K562 (cell line): ENCODE data around the gene HP1BP3. TPM values are rescaled to one million over a fixed set of nuclear protein-coding genes. Genes with fewer than 3 reads are reported as not detected.

Experiments used
- ARNT ChIP-seq, 2 experiments: fragments of 450-650 bp; IDR thresholded peaks; 2 replicates each; pipeline ENCODE4 v1.6.1; 2016; ENCODE audit warnings: mild to moderate bottlenecking in 1 of 2
- BHLHE40 ChIP-seq: IDR thresholded peaks from 2 replicates; pipeline ENCODE4 v1.6.1; 2011; ENCODE audit warnings: low read length, improper control_type of control experiment
- CAMTA2 ChIP-seq: fragments of 250-450 bp; sonication (Bioruptor Pico); conservative IDR thresholded peaks from 2 replicates; pipeline ENCODE4 v1.5.1; 2022
- CREBBP ChIP-seq: IDR thresholded peaks from one replicate; pipeline ENCODE4 v1.6.1; 2012; ENCODE audit warnings: low read depth, mild to moderate bottlenecking, control low read depth, inconsistent platforms, low read length
- GATA2 ChIP-seq: sonication (generic); formaldehyde crosslinking; IDR thresholded peaks from 2 replicates; pipeline ENCODE4 v1.4.0; 2020; ENCODE audit warnings: mild to moderate bottlenecking, missing genetic modification reagents
- KDM4B ChIP-seq, 2 experiments: fragments of 450-650 bp in 1 of 2; sonication (generic) in 1 of 2; IDR thresholded peaks; 2 replicates each; pipeline ENCODE4 v1.6.1; 2016 to 2017; ENCODE audit warnings: borderline replicate concordance in 2 of 2, antibody characterized with exemption in 1 of 2, low read depth in 1 of 2, mild to moderate bottlenecking in 1 of 2
- L3MBTL2 ChIP-seq: fragments of 450-650 bp; IDR thresholded peaks from 2 replicates; pipeline ENCODE4 v1.6.1; 2016; ENCODE audit warnings: mild to moderate bottlenecking, moderate library complexity
- MYC ChIP-seq, 2 experiments: fragments of 250-450 bp in 1 of 2; sonication (Bioruptor Pico) in 1 of 2; IDR thresholded peaks; 2 replicates each; pipeline versions ENCODE4 v1.5.1 to v1.6.1; 2012 to 2021; ENCODE audit warnings: low read depth in 2 of 2, borderline replicate concordance in 1 of 2, improper control_type of control experiment in 1 of 2, low read length in 1 of 2, mild to moderate bottlenecking in 1 of 2, moderate library complexity in 1 of 2
- NR4A1 ChIP-seq, 2 experiments: fragments of 250-450 bp in 1 of 2; fragments of 450-650 bp in 1 of 2; sonication (Bioruptor Pico) in 1 of 2; IDR thresholded peaks; 2 replicates each; pipeline versions ENCODE4 v1.4.0 to v1.6.1; 2016 to 2020; ENCODE audit warnings: mild to moderate bottlenecking in 2 of 2, missing compliant biosample characterization in 1 of 2, missing genetic modification characterization in 1 of 2, moderate library complexity in 1 of 2
- NUFIP1 ChIP-seq: fragments of 450-650 bp; IDR thresholded peaks from 2 replicates; pipeline ENCODE4 v1.6.1; 2018; ENCODE audit not compliant: partially characterized antibody
- POLR2A ChIP-seq: fragments of 450-650 bp; conservative IDR thresholded peaks from 2 replicates; pipeline ENCODE4 v1.6.1; 2016
- RBBP5 ChIP-seq: fragments of 200-600 bp; sonication (generic); IDR thresholded peaks from 2 replicates; pipeline ENCODE4 v1.6.1; 2012; ENCODE audit warnings: borderline replicate concordance, mild to moderate bottlenecking, low read length, control low read depth, inconsistent platforms; ENCODE audit not compliant: insufficient read depth, poor library complexity, severe bottlenecking
- TCFL5 ChIP-seq: fragments of 250-450 bp; sonication (Bioruptor Pico); conservative IDR thresholded peaks from 2 replicates; pipeline ENCODE4 v1.6.1; 2021; ENCODE audit warnings: mild to moderate bottlenecking, moderate library complexity, matching md5 sums
- ZFP30 ChIP-seq: fragments of 250-450 bp; sonication (Bioruptor Pico); IDR thresholded peaks from 2 replicates; pipeline ENCODE4 v1.8.0; 2022; ENCODE audit warnings: moderate library complexity, mild to moderate bottlenecking, inconsistent platforms, borderline replicate concordance
- ZNF274 ChIP-seq: IDR thresholded peaks from 2 replicates; pipeline ENCODE4 v1.6.1; 2011; ENCODE audit warnings: low read depth, mild to moderate bottlenecking, low read length, moderate library complexity, borderline replicate concordance
- ZNF384 ChIP-seq: IDR thresholded peaks from 2 replicates; pipeline ENCODE4 v1.6.1; 2012; ENCODE audit warnings: low read depth, low read length, improper control_type of control experiment
- polyA plus RNA-seq, 8 experiments: library from polyadenylated mRNA; depleted of rRNA in 4 of 8; stranded (reverse) in 5 of 8; unstranded in 3 of 8; fragments of >200 nt; fragmentation: Nextera tagmentation in 2 of 8; fragmentation: Illumina TruSeq in 1 of 8; extraction: Ambion mirVana in 2 of 8; extraction: Trizol in 1 of 8; gene quantifications; 2 replicates each; pipeline versions ENCODE4 v1.2.1 to v1.2.3, GENCODE V29; 2011 to 2014; ENCODE audit warnings: inconsistent platforms in 1 of 8, missing spikeins in 1 of 8
- total RNA-seq, 7 experiments: library from RNA; depleted of rRNA in 6 of 7; stranded (reverse); fragments of >200 nt in 6 of 7; fragmentation: Illumina TruSeq in 2 of 7; extraction: Trizol in 2 of 7; gene quantifications; 2 replicates each; pipeline versions ENCODE4 v1.2.1 to v1.2.3, GENCODE V29; 2011 to 2021; ENCODE audit warnings: low replicate concordance in 1 of 7
- TF ChIP-seq, protein P1 (sequence below), 3 experiments: fragments of 200-800 bp in 1 of 3; fragments of 250-450 bp in 1 of 3; fragments of 450-650 bp in 1 of 3; sonication (Bioruptor Pico) in 1 of 3; sonication (Bioruptor generic) in 1 of 3; formaldehyde crosslinking in 1 of 3; IDR thresholded peaks; 2 replicates each; pipeline versions ENCODE4 v1.6.1 to v1.8.0; 2016 to 2022; ENCODE audit warnings: mild to moderate bottlenecking in 2 of 3, missing genetic modification characterization in 2 of 3, missing compliant biosample characterization in 1 of 3, moderate library complexity in 1 of 3
- TF ChIP-seq, protein P2 (sequence below): fragments of 450-650 bp; IDR thresholded peaks from 2 replicates; pipeline ENCODE4 v1.7.0; 2016; ENCODE audit warnings: borderline replicate concordance
- TF ChIP-seq, protein P3 (sequence below), 2 experiments: fragments of 200-800 bp in 1 of 2; sonication (Bioruptor generic) in 1 of 2; sonication (generic) in 1 of 2; formaldehyde crosslinking in 1 of 2; IDR thresholded peaks in 1 of 2; conservative IDR thresholded peaks in 1 of 2; 2 replicates each; pipeline versions ENCODE4 v1.5.0 to v1.6.1; 2016 to 2020; ENCODE audit warnings: missing compliant biosample characterization in 1 of 2, missing genetic modification characterization in 1 of 2, missing genetic modification reagents in 1 of 2

HP1BP3 gene
- total and polyA plus RNA-seq, 9 of the 15 experiments (the other 6 are each of a cell fraction or from before 2014, with no cell fraction given) = 57.3 to 513 (median 240) TPM

DNA sequence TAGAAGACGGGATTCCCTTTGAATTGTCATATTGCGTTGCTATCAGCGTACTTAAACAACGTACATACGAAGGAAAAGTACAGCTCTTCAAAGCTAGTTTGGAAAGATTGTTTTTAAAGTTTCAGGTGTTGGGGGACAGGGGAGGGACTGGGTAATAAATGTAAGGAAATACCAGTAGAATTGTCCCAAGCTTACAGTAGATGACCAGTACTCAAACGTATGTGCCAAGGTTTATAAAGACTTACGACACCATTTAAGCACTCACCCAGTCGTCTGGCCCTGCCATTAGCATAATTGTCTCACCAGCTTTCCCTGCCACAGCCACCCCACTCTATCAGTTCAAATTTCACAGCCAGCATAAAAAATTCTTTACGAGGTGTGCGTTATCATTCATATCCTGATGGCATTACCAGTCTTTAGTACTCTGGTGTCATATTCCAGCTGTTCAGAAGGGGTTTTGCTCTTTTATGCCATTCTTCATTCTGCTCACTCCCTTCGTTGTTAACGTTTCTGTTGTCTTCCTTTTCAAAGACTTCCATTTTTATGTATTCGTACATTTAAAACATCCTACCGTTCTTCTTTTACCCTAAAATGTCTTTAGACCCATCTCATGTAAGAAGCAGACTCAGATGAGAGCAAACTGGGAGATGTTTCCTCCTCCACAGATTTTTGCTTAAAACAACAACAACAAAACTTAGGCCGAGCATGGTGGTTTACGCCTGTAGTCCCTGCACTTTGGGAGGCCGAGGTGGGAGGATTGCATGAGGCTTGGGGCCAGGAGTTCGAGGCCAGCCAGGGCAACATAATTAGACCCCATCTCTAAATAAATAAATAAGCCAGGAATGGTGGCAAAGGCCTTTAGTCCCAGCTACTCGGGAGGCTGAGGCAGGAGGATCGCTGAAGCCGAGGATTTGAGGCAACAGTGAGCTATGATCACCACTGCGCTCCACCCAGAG lies 1.0 kb upstream of the HP1BP3 start (continued):
- TF ChIP-seq, protein P1, sequence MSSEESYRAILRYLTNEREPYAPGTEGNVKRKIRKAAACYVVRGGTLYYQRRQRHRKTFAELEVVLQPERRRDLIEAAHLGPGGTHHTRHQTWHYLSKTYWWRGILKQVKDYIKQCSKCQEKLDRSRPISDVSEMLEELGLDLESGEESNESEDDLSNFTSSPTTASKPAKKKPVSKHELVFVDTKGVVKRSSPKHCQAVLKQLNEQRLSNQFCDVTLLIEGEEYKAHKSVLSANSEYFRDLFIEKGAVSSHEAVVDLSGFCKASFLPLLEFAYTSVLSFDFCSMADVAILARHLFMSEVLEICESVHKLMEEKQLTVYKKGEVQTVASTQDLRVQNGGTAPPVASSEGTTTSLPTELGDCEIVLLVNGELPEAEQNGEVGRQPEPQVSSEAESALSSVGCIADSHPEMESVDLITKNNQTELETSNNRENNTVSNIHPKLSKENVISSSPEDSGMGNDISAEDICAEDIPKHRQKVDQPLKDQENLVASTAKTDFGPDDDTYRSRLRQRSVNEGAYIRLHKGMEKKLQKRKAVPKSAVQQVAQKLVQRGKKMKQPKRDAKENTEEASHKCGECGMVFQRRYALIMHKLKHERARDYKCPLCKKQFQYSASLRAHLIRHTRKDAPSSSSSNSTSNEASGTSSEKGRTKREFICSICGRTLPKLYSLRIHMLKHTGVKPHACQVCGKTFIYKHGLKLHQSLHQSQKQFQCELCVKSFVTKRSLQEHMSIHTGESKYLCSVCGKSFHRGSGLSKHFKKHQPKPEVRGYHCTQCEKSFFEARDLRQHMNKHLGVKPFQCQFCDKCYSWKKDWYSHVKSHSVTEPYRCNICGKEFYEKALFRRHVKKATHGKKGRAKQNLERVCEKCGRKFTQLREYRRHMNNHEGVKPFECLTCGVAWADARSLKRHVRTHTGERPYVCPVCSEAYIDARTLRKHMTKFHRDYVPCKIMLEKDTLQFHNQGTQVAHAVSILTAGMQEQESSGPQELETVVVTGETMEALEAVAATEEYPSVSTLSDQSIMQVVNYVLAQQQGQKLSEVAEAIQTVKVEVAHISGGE (CRISPR knock-in tag; IDR thresholded peaks at IDR 0.05) = no peak
- no peak for TF ChIP-seq POLR2A
- 0 out of 4 replicates have a peak, but pooled peaks of 1 of the 2 experiments have one; percentile 35 for TF ChIP-seq ARNT (IDR thresholded peaks at IDR 0.05)
- TF ChIP-seq NR4A1 (CRISPR knock-in tag; IDR thresholded peaks at IDR 0.05) = no peak
- no peak for TF ChIP-seq NR4A1 (tag; IDR thresholded peaks at IDR 0.05)
- TF ChIP-seq ZFP30 (CRISPR knock-in tag) = no peak
- TF ChIP-seq BHLHE40 = no peak
- TF ChIP-seq CAMTA2 = no peak
- TF ChIP-seq NUFIP1 = no peak
- TF ChIP-seq, protein P2, sequence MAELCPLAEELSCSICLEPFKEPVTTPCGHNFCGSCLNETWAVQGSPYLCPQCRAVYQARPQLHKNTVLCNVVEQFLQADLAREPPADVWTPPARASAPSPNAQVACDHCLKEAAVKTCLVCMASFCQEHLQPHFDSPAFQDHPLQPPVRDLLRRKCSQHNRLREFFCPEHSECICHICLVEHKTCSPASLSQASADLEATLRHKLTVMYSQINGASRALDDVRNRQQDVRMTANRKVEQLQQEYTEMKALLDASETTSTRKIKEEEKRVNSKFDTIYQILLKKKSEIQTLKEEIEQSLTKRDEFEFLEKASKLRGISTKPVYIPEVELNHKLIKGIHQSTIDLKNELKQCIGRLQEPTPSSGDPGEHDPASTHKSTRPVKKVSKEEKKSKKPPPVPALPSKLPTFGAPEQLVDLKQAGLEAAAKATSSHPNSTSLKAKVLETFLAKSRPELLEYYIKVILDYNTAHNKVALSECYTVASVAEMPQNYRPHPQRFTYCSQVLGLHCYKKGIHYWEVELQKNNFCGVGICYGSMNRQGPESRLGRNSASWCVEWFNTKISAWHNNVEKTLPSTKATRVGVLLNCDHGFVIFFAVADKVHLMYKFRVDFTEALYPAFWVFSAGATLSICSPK = no peak
- TF ChIP-seq TCFL5 (CRISPR knock-in tag) = no peak
- TF ChIP-seq RBBP5 = no peak
- TF ChIP-seq L3MBTL2 = no peak
- TF ChIP-seq, protein P3, sequence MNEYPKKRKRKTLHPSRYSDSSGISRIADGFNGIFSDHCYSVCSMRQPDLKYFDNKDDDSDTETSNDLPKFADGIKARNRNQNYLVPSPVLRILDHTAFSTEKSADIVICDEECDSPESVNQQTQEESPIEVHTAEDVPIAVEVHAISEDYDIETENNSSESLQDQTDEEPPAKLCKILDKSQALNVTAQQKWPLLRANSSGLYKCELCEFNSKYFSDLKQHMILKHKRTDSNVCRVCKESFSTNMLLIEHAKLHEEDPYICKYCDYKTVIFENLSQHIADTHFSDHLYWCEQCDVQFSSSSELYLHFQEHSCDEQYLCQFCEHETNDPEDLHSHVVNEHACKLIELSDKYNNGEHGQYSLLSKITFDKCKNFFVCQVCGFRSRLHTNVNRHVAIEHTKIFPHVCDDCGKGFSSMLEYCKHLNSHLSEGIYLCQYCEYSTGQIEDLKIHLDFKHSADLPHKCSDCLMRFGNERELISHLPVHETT (CRISPR knock-in tag; conservative IDR thresholded peaks at IDR 0.05 in 1 of 2, IDR thresholded peaks at IDR 0.05 in 1 of 2) = no peak
- TF ChIP-seq ZNF274 = no peak
- TF ChIP-seq CREBBP = no peak
- no peak for TF ChIP-seq MYC (IDR thresholded peaks at IDR 0.05; ENCODE audit: low read depth, low read length)
- TF ChIP-seq MYC (CRISPR knock-in tag; IDR thresholded peaks at IDR 0.05; ENCODE audit: borderline replicate concordance, low read depth) = no peak
- no peak for TF ChIP-seq GATA2
- TF ChIP-seq KDM4B (IDR thresholded peaks at IDR 0.05; ENCODE audit: borderline replicate concordance in 2 of 2, low read depth in 1 of 2) = no peak
- TF ChIP-seq ZNF384 = no peak
